Mesendoderm (in vitro differentiated cells): ENCODE data around the gene STXBP5L.
"Not testable (repeated sequence)": the region's sequence is repeated elsewhere in the genome, so short reads cannot be mapped to it uniquely, and the experiment has no call there.

Source experiments
- DNase-seq: peaks from one replicate; pipeline ENCODE4 v3.0.0; 2013
- H2AK5ac ChIP-seq: 2 replicates; pipeline ENCODE4 v1.6.1; 2013; ENCODE audit warnings: low read length, inconsistent platforms
- H2BK120ac ChIP-seq: 2 replicates; pipeline ENCODE4 v1.6.1; 2013; ENCODE audit warnings: low read depth, mild to moderate bottlenecking, low read length, moderate library complexity, mixed read lengths
- H2BK15ac ChIP-seq: replicated peaks from 2 replicates; pipeline ENCODE4 v1.6.1; 2013; ENCODE audit warnings: low read depth, mild to moderate bottlenecking, moderate library complexity
- H2BK5ac ChIP-seq: 2 replicates; pipeline ENCODE4 v1.6.1; 2013; ENCODE audit warnings: low read length, inconsistent platforms
- H3K18ac ChIP-seq: 2 replicates; pipeline ENCODE4 v1.6.1; 2013; ENCODE audit warnings: mild to moderate bottlenecking, low read length, mixed read lengths
- H3K23ac ChIP-seq: one replicate; pipeline ENCODE4 v1.6.1; 2013; ENCODE audit warnings: low read length
- H3K27ac ChIP-seq: 2 replicates; pipeline ENCODE4 v1.5.1; 2013; ENCODE audit warnings: low read depth, mild to moderate bottlenecking, inconsistent platforms, low read length, moderate library complexity
- H3K27me3 ChIP-seq: 2 replicates; pipeline ENCODE4 v1.6.1; 2013; ENCODE audit warnings: low read length, control low read depth, mild to moderate bottlenecking, inconsistent platforms; ENCODE audit not compliant: insufficient read depth, poor library complexity
- H3K36me3 ChIP-seq: 2 replicates; pipeline ENCODE4 v1.6.1; 2013; ENCODE audit warnings: low read length, inconsistent platforms; ENCODE audit not compliant: control insufficient read depth, insufficient read depth
- H3K4ac ChIP-seq: one replicate; pipeline ENCODE4 v1.6.1; 2013; ENCODE audit warnings: low read depth, mild to moderate bottlenecking, low read length, moderate library complexity
- H3K4me1 ChIP-seq: 2 replicates; pipeline ENCODE4 v1.6.1; 2013; ENCODE audit warnings: low read depth, low read length, inconsistent platforms; ENCODE audit not compliant: control insufficient read depth
- H3K4me2 ChIP-seq: 2 replicates; pipeline ENCODE4 v1.6.1; 2013; ENCODE audit warnings: low read length
- H3K4me3 ChIP-seq: 2 replicates; pipeline ENCODE4 v1.5.1; 2013; ENCODE audit warnings: mild to moderate bottlenecking, low read length
- H3K56ac ChIP-seq: one replicate; pipeline ENCODE4 v1.6.1; 2013; ENCODE audit warnings: low read length
- H3K79me1 ChIP-seq: 2 replicates; pipeline ENCODE4 v1.6.1; 2013; ENCODE audit warnings: low read length, inconsistent platforms
- H3K79me2 ChIP-seq: 2 replicates; pipeline ENCODE4 v1.6.1; 2013; ENCODE audit warnings: mild to moderate bottlenecking, low read length; ENCODE audit not compliant: control insufficient read depth, insufficient read depth
- H3K9ac ChIP-seq: 2 replicates; pipeline ENCODE4 v1.6.1; 2013; ENCODE audit warnings: low read length, inconsistent platforms
- H4K5ac ChIP-seq: one replicate; pipeline ENCODE4 v1.6.1; 2013; ENCODE audit warnings: low read length
- H4K8ac ChIP-seq: one replicate; pipeline ENCODE4 v1.6.1; 2013; ENCODE audit warnings: low read depth, mild to moderate bottlenecking, control low read depth, low read length, moderate library complexity
- WGBS: extraction: QIAGEN DNeasy Blood & Tissue Kit; methylation state at CpG from one replicate; pipeline ENCODE4 v1.1.7; 2013; ENCODE audit warnings: low lambda C conversion rate, missing lambda C conversion rate; ENCODE audit not compliant: insufficient coverage; ENCODE audit errors: extremely low coverage; 5-methylcytosine and 5-hydroxymethylcytosine counted together

The STXBP5L gene

DNA sequence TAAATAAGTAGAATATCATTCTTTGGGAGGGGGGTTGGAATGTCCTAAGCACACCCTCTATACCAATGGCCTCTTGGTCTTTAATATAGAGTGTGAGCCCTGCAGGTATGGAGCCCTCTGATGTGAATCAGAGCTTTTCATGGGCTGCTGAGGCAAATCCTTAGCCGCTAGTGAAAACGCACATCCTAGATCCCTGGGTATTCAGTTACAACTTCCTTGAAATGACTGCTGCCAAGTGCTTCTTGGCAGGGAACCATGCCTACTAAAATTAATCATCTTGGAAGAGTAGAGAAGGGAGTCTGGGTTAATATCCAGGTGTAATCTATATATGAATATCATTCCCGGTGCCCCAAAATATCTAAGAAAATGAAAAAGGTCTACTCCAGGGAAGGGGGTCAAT, 528.6 kb downstream of the STXBP5L start:
- H3K56ac ChIP-seq, result no peak overlapping the region
- no peak for DNase-seq
- WGBS, result no CpG with 5 or more reads among the region's 3 CpGs

DNA sequence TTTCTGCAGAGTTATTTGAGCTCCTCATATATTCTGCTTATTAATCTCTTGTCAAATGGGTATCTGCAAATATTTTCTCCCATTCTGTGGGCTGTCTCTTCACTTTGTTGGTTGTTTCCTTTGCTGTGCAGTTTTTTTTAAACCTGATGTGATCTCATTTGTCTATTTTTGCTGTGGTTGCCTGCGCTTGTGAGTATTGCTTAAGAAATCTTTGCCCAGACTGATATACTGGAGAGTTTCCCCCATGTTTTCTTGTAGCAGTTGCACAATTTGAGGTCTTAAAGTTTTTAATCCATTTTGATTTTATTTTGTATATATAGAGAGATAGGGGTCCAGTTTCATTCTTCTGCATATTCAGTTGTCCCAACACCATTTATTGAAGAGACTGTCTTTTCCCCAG, 535.5 kb downstream of the STXBP5L start:
- Histone ChIP-seq H2BK15ac (no peak overlapping the region), H2BK5ac (no peak overlapping the region), H3K56ac (no peak overlapping the region), H3K36me3 (no peaks in the 10 kb centered on the region), H2BK120ac (no peak overlapping the region), H3K4ac (no peak overlapping the region), H4K8ac (no peak overlapping the region), H3K4me3 (no peak overlapping the region), H3K27me3 (no peaks in the 10 kb centered on the region), H3K18ac (no peak overlapping the region), H3K4me1 (no peaks in the 10 kb centered on the region), H3K27ac (no peak overlapping the region), H3K4me2 (no peak overlapping the region), H3K23ac (no peak overlapping the region), H3K79me2 (no peaks in the 10 kb centered on the region), H3K79me1 (no peaks in the 10 kb centered on the region), H2AK5ac (no peak overlapping the region), H4K5ac (no peak overlapping the region), H3K9ac (no peak overlapping the region)
- no peak for DNase-seq
- no CpG with 5 or more reads among the region's 1 CpG for WGBS

More for the DNA sequence above, 528.6 kb downstream of the STXBP5L start:
- H4K5ac ChIP-seq, result no peak overlapping the region
- no peak overlapping the region for H3K4me3 ChIP-seq
- H3K36me3 ChIP-seq, result peaks cover 2% of the 10 kb centered on the region
- no peak overlapping the region for H2BK15ac ChIP-seq
- no peaks in the 10 kb centered on the region for H3K79me2 ChIP-seq
- H2BK5ac ChIP-seq, result no peak overlapping the region
- H3K79me1 ChIP-seq, result no peaks in the 10 kb centered on the region
- no peaks in the 10 kb centered on the region for H3K4me1 ChIP-seq
- no peak overlapping the region for H2AK5ac ChIP-seq
- H3K4me2 ChIP-seq, result no peak overlapping the region
- H3K27me3 ChIP-seq, result no peaks in the 10 kb centered on the region
- no peak overlapping the region for H3K18ac ChIP-seq
- no peak overlapping the region for H3K23ac ChIP-seq
- no peak overlapping the region for H4K8ac ChIP-seq
- H2BK120ac ChIP-seq, result no peak overlapping the region
- no peak overlapping the region for H3K27ac ChIP-seq
- H3K9ac ChIP-seq, result no peak overlapping the region
- no peak overlapping the region for H3K4ac ChIP-seq

DNA sequence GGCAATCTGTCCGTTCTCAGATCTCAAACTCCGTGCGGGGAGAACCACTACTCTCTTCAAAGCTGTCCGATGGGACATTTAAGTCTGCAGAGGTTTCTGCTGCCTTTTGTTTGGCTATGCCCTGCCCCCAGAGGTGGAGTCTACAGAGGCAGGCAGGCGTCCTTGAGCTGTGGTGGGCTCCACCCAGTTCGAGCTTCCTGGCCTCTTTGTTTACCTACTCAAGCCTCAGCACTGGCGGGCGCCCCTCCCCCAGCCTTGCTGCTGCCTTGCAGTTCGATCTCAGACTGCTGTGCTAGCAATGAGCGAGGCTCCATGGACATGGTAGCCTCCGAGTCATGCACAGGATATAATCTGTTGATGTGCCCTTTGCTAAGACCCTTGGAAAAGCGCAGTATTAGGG, 543.7 kb downstream of the STXBP5L start:
- H2BK5ac ChIP-seq, H2AK5ac ChIP-seq, H2BK15ac ChIP-seq, H3K27ac ChIP-seq, H3K18ac ChIP-seq, DNase-seq, H4K5ac ChIP-seq, H3K79me2 ChIP-seq, H3K9ac ChIP-seq, H3K4me1 ChIP-seq, H2BK120ac ChIP-seq, H3K36me3 ChIP-seq, H3K4me2 ChIP-seq, H3K56ac ChIP-seq, H3K79me1 ChIP-seq, H3K4me3 ChIP-seq, H3K27me3 ChIP-seq, H3K23ac ChIP-seq, H4K8ac ChIP-seq, H3K4ac ChIP-seq: not testable (repeated sequence)
- WGBS, result no CpG with 5 or more reads among the region's 12 CpGs

DNA sequence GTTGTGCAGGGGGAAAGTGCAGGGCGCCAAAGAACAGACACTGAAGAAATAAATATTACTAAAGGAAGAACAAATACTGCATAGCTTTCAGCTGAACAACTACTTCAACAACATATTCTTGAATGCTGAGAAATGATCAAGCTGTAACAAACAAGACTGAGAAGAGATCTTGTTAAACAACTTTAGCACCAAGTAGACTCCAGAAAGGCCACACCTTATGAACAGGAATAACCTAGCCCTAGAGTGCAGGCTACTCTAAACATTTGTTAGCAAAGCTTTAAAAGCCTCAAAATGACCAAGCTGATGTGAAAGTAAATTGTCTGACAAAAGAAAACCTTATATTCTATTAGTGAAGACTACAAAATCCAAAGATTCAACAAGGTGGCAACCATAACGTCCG, 554.6 kb downstream of the STXBP5L start:
- Histone ChIP-seq H3K4me1 (no peaks in the 10 kb centered on the region), H2BK120ac (no peak overlapping the region), H3K18ac (no peak overlapping the region), H3K23ac (no peak overlapping the region), H3K79me1 (no peaks in the 10 kb centered on the region), H3K9ac (no peak overlapping the region), H2BK15ac (no peak overlapping the region), H3K4me2 (no peak overlapping the region), H3K56ac (no peak overlapping the region), H4K5ac (no peak overlapping the region), H3K79me2 (no peaks in the 10 kb centered on the region), H3K4ac (no peak overlapping the region), H3K27ac (no peak overlapping the region), H3K27me3 (no peaks in the 10 kb centered on the region), H2AK5ac (no peak overlapping the region), H4K8ac (no peak overlapping the region), H2BK5ac (no peak overlapping the region), H3K36me3 (peaks cover 5% of the 10 kb centered on the region), H3K4me3 (no peak overlapping the region)
- no CpG with 5 or more reads among the region's 3 CpGs for WGBS
- DNase-seq, result no peak

DNA sequence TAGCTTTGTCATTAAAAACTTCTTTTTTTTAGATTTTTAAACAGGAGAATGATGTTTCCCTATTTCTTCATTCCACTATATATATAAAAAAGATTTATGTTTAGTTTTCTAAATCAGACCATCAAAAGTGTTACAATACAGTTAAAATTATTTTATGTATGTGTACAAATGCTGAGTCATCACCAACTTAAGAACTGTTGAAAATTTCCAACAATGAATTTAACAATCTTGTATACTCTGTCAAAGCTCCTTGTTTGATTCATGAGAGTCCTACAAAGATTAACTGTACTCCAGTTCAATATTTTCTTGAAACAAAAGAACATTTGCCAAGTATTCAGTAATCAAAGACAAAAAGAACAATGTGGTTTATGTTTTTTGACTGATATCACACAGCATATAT, 555.7 kb downstream of the STXBP5L start:
- H3K4me1 ChIP-seq, result no peaks in the 10 kb centered on the region
- H3K4ac ChIP-seq, result no peak overlapping the region
- H3K23ac ChIP-seq, result no peak overlapping the region
- H3K36me3 ChIP-seq, result peaks cover 2% of the 10 kb centered on the region
- H2BK5ac ChIP-seq, result no peak overlapping the region
- no peak overlapping the region for H3K56ac ChIP-seq
- H3K4me3 ChIP-seq, result no peak overlapping the region
- H3K9ac ChIP-seq, result no peak overlapping the region
- no peak overlapping the region for H2BK120ac ChIP-seq
- no peaks in the 10 kb centered on the region for H3K79me2 ChIP-seq
- H3K79me1 ChIP-seq, result no peaks in the 10 kb centered on the region
- H3K18ac ChIP-seq, result no peak overlapping the region
- no peak overlapping the region for H3K4me2 ChIP-seq
- no peak overlapping the region for H4K8ac ChIP-seq
- H3K27ac ChIP-seq, result no peak overlapping the region
- no peak overlapping the region for H2AK5ac ChIP-seq
- no peaks in the 10 kb centered on the region for H3K27me3 ChIP-seq
- no peak overlapping the region for H4K5ac ChIP-seq
- no peak overlapping the region for H2BK15ac ChIP-seq
- DNase-seq, result no peak

DNA sequence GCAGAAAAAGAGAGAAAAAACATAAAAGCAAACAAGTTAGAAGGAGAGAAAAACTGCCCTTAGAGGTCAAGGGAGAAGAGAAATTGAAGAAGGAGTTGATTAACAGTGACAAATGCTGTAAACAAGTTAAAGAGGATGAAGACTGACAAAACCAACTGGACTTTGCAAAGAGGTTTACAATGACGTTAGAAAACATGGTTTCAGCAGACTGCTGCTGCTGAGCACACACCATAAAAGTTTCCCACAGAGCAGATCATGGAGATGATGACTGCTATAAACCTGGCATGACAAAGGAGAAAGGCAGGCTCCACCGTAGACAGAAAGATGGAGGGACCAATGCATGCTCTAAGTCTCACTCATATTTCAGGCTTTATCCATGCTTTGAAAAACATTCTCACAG, 559.1 kb downstream of the STXBP5L start:
- H2BK5ac ChIP-seq, result no peak overlapping the region
- DNase-seq, result no peak
- no peak overlapping the region for H4K8ac ChIP-seq
- H3K79me2 ChIP-seq, result no peaks in the 10 kb centered on the region
- H2BK15ac ChIP-seq, result no peak overlapping the region
- no peak overlapping the region for H3K18ac ChIP-seq
- H3K36me3 ChIP-seq, result no peaks in the 10 kb centered on the region
- no peak overlapping the region for H3K23ac ChIP-seq
- no peak overlapping the region for H3K56ac ChIP-seq
- H3K4me2 ChIP-seq, result no peak overlapping the region
- no peaks in the 10 kb centered on the region for H3K79me1 ChIP-seq
- WGBS, result no CpG with 5 or more reads among the region's 2 CpGs
- no peak overlapping the region for H3K27ac ChIP-seq
- no peaks in the 10 kb centered on the region for H3K27me3 ChIP-seq
- no peak overlapping the region for H4K5ac ChIP-seq
- H2AK5ac ChIP-seq, result no peak overlapping the region
- no peak overlapping the region for H2BK120ac ChIP-seq
- no peak overlapping the region for H3K4me3 ChIP-seq
- H3K4me1 ChIP-seq, result no peaks in the 10 kb centered on the region
- H3K9ac ChIP-seq, result no peak overlapping the region
- H3K4ac ChIP-seq, result no peak overlapping the region
